ENCODE data around the gene HLA-DOB. TPM values are rescaled to one million over a fixed set of nuclear protein-coding genes. Genes with fewer than 3 reads are reported as not detected.

HLA-DOB gene
- polyA plus RNA-seq, 12 donors: 0.19 to 1.3 (median 0.25) TPM; not detected in 7

GRCh38 chr6:32843979-32844838 lies 27.4 kb upstream of the HLA-DOB start, which contains the start of gene PSMB8:
Gene PSMB8, minus strand, starts transcription at chr6:32844047. Its CDS starts 51 bp downstream, at chr6:32843996.
- peak; percentile 95 for DNase-seq

GRCh38 chr6:32843331-32843978 lies 26.7 kb upstream of the HLA-DOB start:
- DNase-seq: no peak

GRCh38 chr6:32842690-32843089 lies 25.9 kb upstream of the HLA-DOB start:
- DNase-seq: no peak

- DNase-seq: no peak
These were observed 25.3 kb upstream of the HLA-DOB start for GRCh38 chr6:32842021-32842650.

GRCh38 chr6:32840604-32841246 lies 23.9 kb upstream of the HLA-DOB start:
- no peak for DNase-seq

GRCh38 chr6:32839356-32839755 lies 22.6 kb upstream of the HLA-DOB start:
- DNase-seq: no peak

GRCh38 chr6:32838114-32838958 lies 21.5 kb upstream of the HLA-DOB start, which contains the start of gene TAP2:
Gene TAP2, minus strand, starts transcription at chr6:32838739. Its CDS starts 506 bp downstream, at chr6:32838233.
- peak; percentile 97 for DNase-seq

GRCh38 chr6:32837651-32838113 lies 20.9 kb upstream of the HLA-DOB start:
- DNase-seq: no peak

GRCh38 chr6:32836873-32837272 lies 20.1 kb upstream of the HLA-DOB start:
- no peak for DNase-seq

- DNase-seq: no peak
These were observed 18.5 kb upstream of the HLA-DOB start for GRCh38 chr6:32835167-32835893.

GRCh38 chr6:32833664-32834063 lies 16.9 kb upstream of the HLA-DOB start:
- no peak for DNase-seq

- DNase-seq: no peak
These were observed 15.7 kb upstream of the HLA-DOB start for GRCh38 chr6:32832535-32832934.

GRCh38 chr6:32830936-32831335 lies 14.1 kb upstream of the HLA-DOB start:
- no peak for DNase-seq

GRCh38 chr6:32830017-32830416 lies 13.2 kb upstream of the HLA-DOB start:
- no peak for DNase-seq

- no peak for DNase-seq
These were observed 12.7 kb upstream of the HLA-DOB start for GRCh38 chr6:32829495-32829894.

GRCh38 chr6:32827025-32827424 lies 10.2 kb upstream of the HLA-DOB start:
- DNase-seq: no peak

GRCh38 chr6:32825966-32826365 lies 9.2 kb upstream of the HLA-DOB start:
- DNase-seq: no peak

GRCh38 chr6:32819729-32820128 lies 2.9 kb upstream of the HLA-DOB start:
- no peak for DNase-seq

- DNase-seq: no peak
These were observed 2.1 kb upstream of the HLA-DOB start for GRCh38 chr6:32818867-32819266.

- DNase-seq: no peak
These were observed 806 bp downstream of the HLA-DOB start for GRCh38 chr6:32815996-32816395.

All from muscle of arm (tissue), 12 donors.